ENCODE data around the gene HOOK2. TPM values are rescaled to one million over a fixed set of nuclear protein-coding genes. Genes with fewer than 3 reads are reported as not detected.

Gene HOOK2
- total and polyA plus RNA-seq, 2 donors (not counting 1 experiment from before 2014, with no cell fraction given), result 6.6 to 26.6 TPM

DNA sequence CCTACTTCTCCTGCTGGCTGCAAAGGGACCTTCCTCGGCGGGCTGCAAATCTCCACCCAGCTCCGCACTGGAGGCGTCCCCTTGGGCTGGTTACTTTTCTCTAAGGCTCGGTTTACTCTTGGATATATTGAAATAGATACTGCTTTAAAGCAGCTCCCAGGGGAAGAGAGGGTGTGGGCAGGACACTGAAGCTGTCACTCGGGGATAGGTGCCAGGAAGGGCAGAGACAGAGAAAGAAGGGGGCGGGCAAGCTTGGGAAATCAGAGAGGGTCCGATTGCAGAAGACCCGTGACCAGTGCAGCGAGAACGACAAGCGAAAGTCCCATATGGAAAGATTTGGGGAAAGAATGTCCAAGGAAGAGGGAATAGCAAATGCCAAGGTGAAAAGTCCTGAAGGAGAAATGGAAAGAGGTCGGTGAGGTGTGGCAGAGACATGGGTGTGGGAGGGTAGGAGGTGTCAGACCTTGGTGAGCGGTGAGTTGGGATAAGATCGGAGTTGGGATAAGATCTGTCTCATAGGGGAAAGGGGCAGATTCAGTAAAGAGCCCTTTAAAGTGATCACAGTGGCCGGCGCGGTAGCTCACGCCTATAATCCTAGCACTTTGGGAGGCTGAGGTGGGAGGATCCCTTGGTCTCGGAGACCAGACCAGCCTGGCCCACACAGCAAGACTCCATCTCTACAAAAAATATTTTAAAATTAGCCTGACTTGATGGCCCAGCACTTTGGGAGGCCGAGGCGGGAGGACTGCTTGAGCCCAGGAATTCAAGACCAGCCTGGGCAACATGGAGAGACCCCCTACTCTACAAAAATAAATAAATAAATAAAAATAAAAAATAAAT, 27.1 kb upstream of the HOOK2 start:
- H3K4me3 ChIP-seq (replicated peaks in 1 of 4; ENCODE audit: control extremely low read depth in 1 of 4, insufficient read depth in 1 of 4, low read depth in 3 of 4, low read length in 4 of 4), result peak overlapping the region; percentile 56 to 87 (median 82)
- H3K36me3 ChIP-seq (ENCODE audit: control insufficient read depth, insufficient read depth, low read length), result no peaks in the 10 kb centered on the region
- no peak for DNase-seq (ENCODE audit: low read depth in 2 of 2)
- no peaks in the 10 kb centered on the region for H3K27me3 ChIP-seq (ENCODE audit: control insufficient read depth, insufficient read depth, low read length)
- H3K4me2 ChIP-seq (ENCODE audit: extremely low read depth, insufficient read depth, low read length), result peak overlapping the region; percentile 99
- H3K9ac ChIP-seq (ENCODE audit: insufficient read depth, low read length), result no peak overlapping the region
- peaks cover 13% of the 10 kb centered on the region for H3K4me1 ChIP-seq (ENCODE audit: control insufficient read depth, extremely low read depth, insufficient read depth, low read length)
- no peak overlapping the region for H3K27ac ChIP-seq (ENCODE audit: insufficient read depth, low read length)
- peak overlapping the region; percentile 91 for H2AFZ ChIP-seq (ENCODE audit: low read length)
- no peaks in the 10 kb centered on the region for H3K9me3 ChIP-seq (ENCODE audit: control insufficient read depth, insufficient read depth, low read depth, low read length)
- H3K79me2 ChIP-seq (ENCODE audit: control insufficient read depth, insufficient read depth, low read length), result peaks cover 9% of the 10 kb centered on the region
- no peak for TF ChIP-seq EZH2 (IDR thresholded peaks at IDR 0.05; ENCODE audit: low read length, missing control alignments)
- TF ChIP-seq, protein P1, sequence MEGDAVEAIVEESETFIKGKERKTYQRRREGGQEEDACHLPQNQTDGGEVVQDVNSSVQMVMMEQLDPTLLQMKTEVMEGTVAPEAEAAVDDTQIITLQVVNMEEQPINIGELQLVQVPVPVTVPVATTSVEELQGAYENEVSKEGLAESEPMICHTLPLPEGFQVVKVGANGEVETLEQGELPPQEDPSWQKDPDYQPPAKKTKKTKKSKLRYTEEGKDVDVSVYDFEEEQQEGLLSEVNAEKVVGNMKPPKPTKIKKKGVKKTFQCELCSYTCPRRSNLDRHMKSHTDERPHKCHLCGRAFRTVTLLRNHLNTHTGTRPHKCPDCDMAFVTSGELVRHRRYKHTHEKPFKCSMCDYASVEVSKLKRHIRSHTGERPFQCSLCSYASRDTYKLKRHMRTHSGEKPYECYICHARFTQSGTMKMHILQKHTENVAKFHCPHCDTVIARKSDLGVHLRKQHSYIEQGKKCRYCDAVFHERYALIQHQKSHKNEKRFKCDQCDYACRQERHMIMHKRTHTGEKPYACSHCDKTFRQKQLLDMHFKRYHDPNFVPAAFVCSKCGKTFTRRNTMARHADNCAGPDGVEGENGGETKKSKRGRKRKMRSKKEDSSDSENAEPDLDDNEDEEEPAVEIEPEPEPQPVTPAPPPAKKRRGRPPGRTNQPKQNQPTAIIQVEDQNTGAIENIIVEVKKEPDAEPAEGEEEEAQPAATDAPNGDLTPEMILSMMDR (conservative IDR thresholded peaks at IDR 0.05 in 1 of 2, IDR thresholded peaks at IDR 0.05 in 1 of 2; ENCODE audit: low read depth in 1 of 2, low read length in 2 of 2), result no peak
- no peaks in the 10 kb centered on the region for H4K20me1 ChIP-seq (ENCODE audit: control insufficient read depth, extremely low read depth, insufficient read depth, low read length)

DNA sequence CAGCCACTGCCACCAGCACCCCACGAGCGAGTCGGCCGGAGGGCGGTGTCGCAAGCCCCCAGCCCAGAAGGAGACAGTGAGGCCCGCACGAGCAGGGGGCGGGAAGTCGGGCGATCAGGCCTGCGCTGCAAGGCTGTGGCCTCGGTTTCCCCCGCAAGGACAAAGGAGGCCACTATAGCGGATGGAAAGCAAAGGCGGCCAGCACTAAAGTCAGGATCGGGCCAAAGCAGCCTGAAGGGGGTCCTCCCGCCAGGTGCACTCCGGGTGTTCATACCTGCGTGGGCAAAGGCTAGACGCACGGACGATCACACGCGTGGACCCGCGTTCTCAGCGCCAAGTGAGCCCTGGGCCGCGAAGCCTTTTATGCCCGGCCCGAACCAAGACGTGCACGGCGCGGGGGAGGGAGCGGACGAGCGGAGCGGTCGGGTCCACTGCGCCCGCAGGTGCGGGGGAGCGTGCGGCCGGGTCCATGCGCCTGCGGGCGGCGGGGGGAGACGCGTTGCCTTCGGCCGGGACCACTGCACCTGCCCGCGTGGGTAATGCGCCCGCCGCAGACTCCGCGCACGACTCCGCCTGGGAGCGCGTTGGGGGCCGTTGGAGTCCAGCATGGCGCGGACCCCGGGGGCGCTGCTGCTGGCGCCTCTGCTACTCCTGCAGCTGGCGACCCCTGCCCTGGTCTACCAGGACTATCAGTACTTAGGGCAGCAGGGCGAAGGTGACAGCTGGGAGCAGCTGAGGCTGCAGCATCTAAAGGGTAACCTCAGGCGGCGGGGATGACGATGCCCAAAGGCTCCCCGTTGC, 26.3 kb upstream of the HOOK2 start, which contains the start of the genes PRDX2 and THSD8:
Gene PRDX2, minus strand, starts transcription at position 335 of the 801 bp plus-strand sequence. CDS start 539 bp downstream, outside the sequence.
Gene THSD8, plus strand, starts transcription at position 604 of the 801 bp plus-strand sequence. Its CDS starts 3 bp downstream, at position 607.
- Histone ChIP-seq H4K20me1 (ENCODE audit: control insufficient read depth, extremely low read depth, insufficient read depth, low read length) (no peaks in the 10 kb centered on the region), H3K27me3 (ENCODE audit: control insufficient read depth, insufficient read depth, low read length) (no peaks in the 10 kb centered on the region), H3K9me3 (ENCODE audit: control insufficient read depth, insufficient read depth, low read depth, low read length) (no peaks in the 10 kb centered on the region), H3K4me2 (ENCODE audit: extremely low read depth, insufficient read depth, low read length) (peak within 1 kb of the TSS; percentile 99), H3K4me3 (replicated peaks in 1 of 4; ENCODE audit: control extremely low read depth in 1 of 4, insufficient read depth in 1 of 4, low read depth in 3 of 4, low read length in 4 of 4) (peak within 1 kb of the TSS; percentile 79 to 87 (median 85)), H3K36me3 (ENCODE audit: control insufficient read depth, insufficient read depth, low read length) (no peaks in the 10 kb centered on the region), H3K4me1 (ENCODE audit: control insufficient read depth, extremely low read depth, insufficient read depth, low read length) (peaks cover 7% of the 10 kb centered on the region), H3K9ac (ENCODE audit: insufficient read depth, low read length) (peak within 1 kb of the TSS; percentile 73), H2AFZ (ENCODE audit: low read length) (peak within 1 kb of the TSS; percentile 91), H3K27ac (ENCODE audit: insufficient read depth, low read length) (peak within 1 kb of the TSS; percentile 52), H3K79me2 (ENCODE audit: control insufficient read depth, insufficient read depth, low read length) (peaks cover 3% of the 10 kb centered on the region)
- TF ChIP-seq EZH2 (IDR thresholded peaks at IDR 0.05; ENCODE audit: low read length, missing control alignments), result no peak
- TF ChIP-seq, protein P1 (conservative IDR thresholded peaks at IDR 0.05 in 1 of 2, IDR thresholded peaks at IDR 0.05 in 1 of 2; ENCODE audit: low read depth in 1 of 2, low read length in 2 of 2), result peak; percentile 2 to 3
- peak; percentile 68 to 71 for DNase-seq (ENCODE audit: low read depth in 2 of 2)

All from fibroblast of lung (primary cell).